ENCODE measurements around the gene TRIM9. TPM values are rescaled to one million over a fixed set of nuclear protein-coding genes. Genes with fewer than 3 reads are reported as not detected.

Gene TRIM9
- total and polyA plus RNA-seq, 2 of the 4 experiments (the other 2 are of a cell fraction): under 0.01 to 0.09 TPM

- ChIA-PET CTCF (no interaction called here), POLR2A (ENCODE audit: unreplicated experiment) (no interaction called here)
- intact Hi-C loops (cut with micrococcal nuclease) (no loop called here), in situ Hi-C loops (cut with MboI; ENCODE audit: low sequenced_read_pairs) (no loop called here), dilution Hi-C loops (cut with HindIII; ENCODE audit: low sequenced_read_pairs, unreplicated experiment) (no loop called here)
- ATAC-seq (ENCODE audit: low read depth): no peak
- Histone ChIP-seq H3K56ac (ENCODE audit: extremely low read depth, insufficient read depth, low read length) (no peak overlapping the region), H2AK9ac (replicated peaks; ENCODE audit: low read depth, low read length, poor library complexity) (no peak overlapping the region), H3K9me1 (ENCODE audit: insufficient read depth, low read length) (no peaks in the 10 kb centered on the region), H2BK20ac (ENCODE audit: low read depth, low read length) (no peak overlapping the region), H4K8ac (ENCODE audit: low read depth in 2 of 2, low read length in 2 of 2) (no peak overlapping the region), H3K4me2 (ENCODE audit: low read depth, low read length) (no peak overlapping the region), H3K9ac (ENCODE audit: low read depth, low read length) (no peak overlapping the region), H3K79me1 (ENCODE audit: low read depth in 1 of 2, low read length in 2 of 2) (no peaks in the 10 kb centered on the region), H3K4ac (ENCODE audit: low read depth, low read length) (no peak overlapping the region), H2BK15ac (ENCODE audit: low read depth, low read length) (no peak overlapping the region), H4K91ac (ENCODE audit: insufficient read depth, low read depth, low read length) (no peak overlapping the region), H4K20me1 (ENCODE audit: insufficient read depth, low read length) (no peaks in the 10 kb centered on the region), H3K27ac (ENCODE audit: insufficient read depth, low read length) (no peak overlapping the region), H3K9me3 (ENCODE audit: control insufficient read depth, insufficient read depth, low read length) (no peaks in the 10 kb centered on the region), H2AFZ (replicated peaks; ENCODE audit: low read length, poor library complexity) (no peak overlapping the region), H4K5ac (ENCODE audit: low read depth, low read length) (no peak overlapping the region), H3K36me3 (ENCODE audit: control insufficient read depth, insufficient read depth, low read length) (no peaks in the 10 kb centered on the region), H2AK5ac (ENCODE audit: low read depth, low read length) (no peak overlapping the region), H3K4me3 (ENCODE audit: insufficient read depth, low read depth, low read length) (no peak overlapping the region), H3K14ac (replicated peaks; ENCODE audit: low read depth, low read length) (no peak overlapping the region), H2BK120ac (ENCODE audit: low read depth, low read length) (no peak overlapping the region), H2BK5ac (ENCODE audit: low read depth, low read length, poor library complexity, severe bottlenecking) (no peak overlapping the region), H3K27me3 (ENCODE audit: control insufficient read depth, insufficient read depth, low read length) (peaks cover 16% of the 10 kb centered on the region), H3K4me1 (ENCODE audit: control insufficient read depth, insufficient read depth, low read length) (no peaks in the 10 kb centered on the region), H3K23ac (ENCODE audit: low read depth, low read length) (no peak overlapping the region), H3K18ac (ENCODE audit: low read depth, low read length) (no peak overlapping the region)
- WGBS, 2 experiments (ENCODE audit: extremely low coverage in 2 of 2, insufficient read length in 1 of 2): no CpG with 5 or more reads among the region's 4 CpGs
- BruUV-seq (replicated peaks): no TSS peak
- peak; percentile 60 for TF ChIP-seq MAFK (IDR thresholded peaks at IDR 0.05; ENCODE audit: low read depth, low read length)
- no peak for TF ChIP-seq RCOR1 (IDR thresholded peaks at IDR 0.05; ENCODE audit: insufficient replicate concordance, low read length)
- DNase-seq: no peak
These were observed 96.3 kb downstream of the TRIM9 start for GRCh38 chr14:50998612-50999011.

All from IMR-90 (cell line).